Endothelial cell (in vitro differentiated cells): ENCODE measurements around the gene LRRC37A3. TPM values are rescaled to one million over a fixed set of nuclear protein-coding genes. Genes with fewer than 3 reads are reported as not detected.

Experiments used
- total RNA-seq: library from RNA; stranded (reverse); fragmentation: NEBNext Ultra II Directional; extraction: Animal tissue kit (Norgen Biotek cat#: 25700); gene quantifications from one replicate; pipeline ENCODE4 v1.2.1, GENCODE V29; 2021; ENCODE audit not compliant: unreplicated experiment

LRRC37A3 gene
- total RNA-seq, 1 donor from 2014 or later, result 31.8 TPM

Other genes starting within 250 kb of the LRRC37A3 start
- gene GNA13, start 137.3 kb upstream of the LRRC37A3 start, total RNA-seq, result 70.0 TPM
- 8.5 TPM for gene RGS9, start 217.9 kb upstream of the LRRC37A3 start, total RNA-seq